ENCODE data around the gene RIMKLA.

DNA sequence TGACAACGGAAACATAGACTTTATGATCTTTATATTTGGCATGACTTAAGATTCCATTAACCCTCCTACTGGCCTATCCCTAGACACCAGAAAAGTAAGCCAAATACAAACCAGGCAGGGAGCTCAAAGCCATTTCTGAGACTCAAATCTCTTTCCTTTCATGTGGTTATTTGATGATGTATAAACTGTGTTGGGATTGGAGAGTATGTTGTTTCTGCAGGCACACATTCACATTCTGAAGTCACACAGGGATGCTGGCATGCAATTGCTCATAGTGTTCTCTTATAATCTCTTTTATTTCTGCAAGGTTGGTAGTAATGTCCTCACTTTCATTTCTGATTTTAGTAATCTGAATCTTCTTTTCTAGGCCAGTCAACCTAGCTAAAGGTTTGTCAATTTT is 69.5 kb downstream of the RIMKLA start:
- TF ChIP-seq NFIC (IDR thresholded peaks at IDR 0.05) (no peak), EP300 (IDR thresholded peaks at IDR 0.05; ENCODE audit: borderline replicate concordance) (no peak), CEBPB (IDR thresholded peaks at IDR 0.05) (no peak), TAF1 (IDR thresholded peaks at IDR 0.05; ENCODE audit: low read depth) (no peak), YY1 (IDR thresholded peaks at IDR 0.05; ENCODE audit: low read depth) (no peak), ZBTB7A (IDR thresholded peaks at IDR 0.05; ENCODE audit: low read depth) (no peak), RAD21 (IDR thresholded peaks at IDR 0.05; ENCODE audit: low read depth) (no peak), EGR1 (IDR thresholded peaks at IDR 0.05) (no peak), CREB1 (IDR thresholded peaks at IDR 0.05; ENCODE audit: low read depth) (no peak), TCF12 (IDR thresholded peaks at IDR 0.05; ENCODE audit: low read depth) (no peak)
- TF ChIP-seq, protein P1, sequence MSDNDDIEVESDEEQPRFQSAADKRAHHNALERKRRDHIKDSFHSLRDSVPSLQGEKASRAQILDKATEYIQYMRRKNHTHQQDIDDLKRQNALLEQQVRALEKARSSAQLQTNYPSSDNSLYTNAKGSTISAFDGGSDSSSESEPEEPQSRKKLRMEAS (IDR thresholded peaks at IDR 0.05): no peak
- TF ChIP-seq, protein P2, sequence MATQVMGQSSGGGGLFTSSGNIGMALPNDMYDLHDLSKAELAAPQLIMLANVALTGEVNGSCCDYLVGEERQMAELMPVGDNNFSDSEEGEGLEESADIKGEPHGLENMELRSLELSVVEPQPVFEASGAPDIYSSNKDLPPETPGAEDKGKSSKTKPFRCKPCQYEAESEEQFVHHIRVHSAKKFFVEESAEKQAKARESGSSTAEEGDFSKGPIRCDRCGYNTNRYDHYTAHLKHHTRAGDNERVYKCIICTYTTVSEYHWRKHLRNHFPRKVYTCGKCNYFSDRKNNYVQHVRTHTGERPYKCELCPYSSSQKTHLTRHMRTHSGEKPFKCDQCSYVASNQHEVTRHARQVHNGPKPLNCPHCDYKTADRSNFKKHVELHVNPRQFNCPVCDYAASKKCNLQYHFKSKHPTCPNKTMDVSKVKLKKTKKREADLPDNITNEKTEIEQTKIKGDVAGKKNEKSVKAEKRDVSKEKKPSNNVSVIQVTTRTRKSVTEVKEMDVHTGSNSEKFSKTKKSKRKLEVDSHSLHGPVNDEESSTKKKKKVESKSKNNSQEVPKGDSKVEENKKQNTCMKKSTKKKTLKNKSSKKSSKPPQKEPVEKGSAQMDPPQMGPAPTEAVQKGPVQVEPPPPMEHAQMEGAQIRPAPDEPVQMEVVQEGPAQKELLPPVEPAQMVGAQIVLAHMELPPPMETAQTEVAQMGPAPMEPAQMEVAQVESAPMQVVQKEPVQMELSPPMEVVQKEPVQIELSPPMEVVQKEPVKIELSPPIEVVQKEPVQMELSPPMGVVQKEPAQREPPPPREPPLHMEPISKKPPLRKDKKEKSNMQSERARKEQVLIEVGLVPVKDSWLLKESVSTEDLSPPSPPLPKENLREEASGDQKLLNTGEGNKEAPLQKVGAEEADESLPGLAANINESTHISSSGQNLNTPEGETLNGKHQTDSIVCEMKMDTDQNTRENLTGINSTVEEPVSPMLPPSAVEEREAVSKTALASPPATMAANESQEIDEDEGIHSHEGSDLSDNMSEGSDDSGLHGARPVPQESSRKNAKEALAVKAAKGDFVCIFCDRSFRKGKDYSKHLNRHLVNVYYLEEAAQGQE (IDR thresholded peaks at IDR 0.05; ENCODE audit: low read depth): no peak
- TF ChIP-seq, protein P3, sequence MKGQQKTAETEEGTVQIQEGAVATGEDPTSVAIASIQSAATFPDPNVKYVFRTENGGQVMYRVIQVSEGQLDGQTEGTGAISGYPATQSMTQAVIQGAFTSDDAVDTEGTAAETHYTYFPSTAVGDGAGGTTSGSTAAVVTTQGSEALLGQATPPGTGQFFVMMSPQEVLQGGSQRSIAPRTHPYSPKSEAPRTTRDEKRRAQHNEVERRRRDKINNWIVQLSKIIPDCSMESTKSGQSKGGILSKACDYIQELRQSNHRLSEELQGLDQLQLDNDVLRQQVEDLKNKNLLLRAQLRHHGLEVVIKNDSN (IDR thresholded peaks at IDR 0.05): no peak

All from Ishikawa (cell line).